HG03039 (cell line): ENCODE measurements around the gene RCBTB2.

Experiments
- ATAC-seq: cut with Tn5 transposase; IDR thresholded peaks from one replicate; pipeline ENCODE4 v1.9.1; 2021; ENCODE audit warnings: mild to moderate bottlenecking, moderate library complexity; ENCODE audit not compliant: unreplicated experiment

The RCBTB2 gene

DNA sequence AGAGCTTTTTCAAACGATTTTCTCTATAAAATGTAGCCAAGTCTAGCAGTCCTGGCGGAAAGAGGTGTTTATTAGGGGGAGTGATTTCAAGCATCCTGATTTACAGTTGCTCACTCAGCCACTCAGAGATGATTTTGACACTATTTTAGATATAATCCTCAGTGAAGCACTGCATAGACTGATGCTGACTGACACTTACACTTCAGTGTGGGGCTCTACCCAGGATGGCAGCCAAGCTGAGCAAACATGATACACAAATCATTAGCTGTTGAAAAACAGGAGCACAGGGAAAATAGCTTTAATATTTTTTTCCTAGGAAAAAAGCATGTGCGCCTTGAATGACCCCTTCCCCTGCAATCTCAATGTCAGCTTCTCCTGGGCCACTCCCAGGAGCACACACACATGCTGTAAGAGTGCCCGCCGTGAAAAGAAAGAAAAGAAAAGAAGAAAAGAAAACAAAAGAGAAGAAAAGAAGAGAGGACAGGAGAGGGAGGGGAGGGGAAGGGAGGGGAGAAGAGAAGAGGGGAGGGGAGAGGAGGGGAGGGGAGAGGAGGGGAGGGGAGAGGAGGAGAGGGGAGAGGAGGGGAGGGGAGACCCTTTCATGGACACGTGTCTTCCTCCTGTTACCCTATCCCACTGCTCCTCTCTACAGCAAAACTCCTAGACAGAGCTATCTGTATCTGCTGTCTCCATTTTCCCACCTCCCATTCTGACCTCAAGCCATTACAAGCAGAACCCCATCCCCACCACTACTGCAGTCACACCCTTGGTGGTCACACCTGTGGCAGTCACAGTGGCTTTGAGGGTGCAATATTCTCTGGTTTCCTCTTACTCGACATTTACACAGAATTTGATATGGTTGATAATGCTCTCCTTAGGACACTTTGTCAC lies 36.4 kb downstream of the RCBTB2 start:
- ATAC-seq: no peak

DNA sequence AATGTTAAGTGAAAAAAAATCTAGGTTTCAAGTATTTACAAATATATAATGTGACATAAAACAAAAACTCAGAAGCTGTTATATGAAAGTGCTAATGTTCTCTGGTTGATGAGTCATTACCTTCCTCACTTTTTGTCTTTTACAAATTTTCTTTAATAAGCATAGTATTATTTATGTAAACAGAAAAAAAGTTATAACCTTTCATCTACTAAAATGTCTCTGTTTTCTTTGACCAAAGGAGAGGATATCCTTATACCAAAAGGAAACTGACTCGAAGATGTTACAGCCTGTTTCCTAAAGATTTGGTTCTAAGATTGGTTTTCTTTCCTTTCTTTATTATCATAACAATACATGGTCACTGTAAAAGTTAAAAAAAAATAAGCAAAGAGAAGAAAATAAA lies 38.0 kb downstream of the RCBTB2 start:
- no peak for ATAC-seq

DNA sequence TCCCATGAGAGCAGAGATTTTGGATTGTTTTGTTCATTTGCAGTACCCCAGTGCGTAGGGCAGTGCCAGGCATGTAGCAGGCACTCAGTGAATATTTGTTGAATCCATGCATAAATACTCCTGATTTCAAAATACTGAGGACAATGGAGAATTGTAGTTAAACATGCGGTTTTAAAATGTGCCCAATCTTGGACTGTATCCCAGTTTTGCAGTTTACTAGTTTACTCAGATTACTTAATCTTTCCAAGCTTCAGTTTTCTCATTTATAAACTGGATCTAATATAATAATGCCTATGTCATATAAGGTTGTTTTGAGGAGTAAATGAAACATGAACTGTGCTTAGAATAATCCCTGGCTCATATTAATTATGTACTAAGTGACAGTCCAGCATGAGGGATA lies 39.0 kb downstream of the RCBTB2 start:
- no peak for ATAC-seq

DNA sequence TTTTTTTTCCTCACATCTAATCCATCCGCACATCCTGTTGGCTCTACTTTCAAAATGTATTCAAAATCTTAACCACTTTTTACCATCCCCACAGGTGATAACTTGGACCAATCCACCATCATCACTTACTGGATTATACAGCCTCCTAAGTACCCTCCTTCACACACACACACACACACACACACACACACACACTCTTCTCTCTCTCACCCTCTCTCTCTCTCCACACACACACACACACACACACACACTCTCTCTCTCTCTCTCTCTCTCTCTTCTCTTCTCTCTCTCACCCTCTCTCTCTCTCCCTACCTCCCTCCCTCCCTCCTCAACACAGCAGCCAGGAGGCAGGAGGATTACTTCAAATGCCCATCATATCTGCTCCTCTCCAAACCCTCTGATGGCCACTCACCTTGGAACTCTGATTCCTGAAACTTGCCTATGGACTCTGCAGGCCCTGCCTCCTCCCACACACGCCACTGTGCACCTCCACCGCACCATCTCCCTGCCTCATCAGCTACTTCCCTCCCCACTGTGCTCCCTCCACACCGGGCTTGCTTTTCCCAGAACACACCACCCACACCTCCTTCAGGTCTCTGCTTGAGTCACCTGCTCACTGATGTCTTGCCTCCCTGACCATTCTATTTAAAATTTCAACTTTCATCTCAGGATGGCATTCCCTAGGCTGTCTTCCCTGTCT lies 39.7 kb downstream of the RCBTB2 start:
- ATAC-seq: no peak

DNA sequence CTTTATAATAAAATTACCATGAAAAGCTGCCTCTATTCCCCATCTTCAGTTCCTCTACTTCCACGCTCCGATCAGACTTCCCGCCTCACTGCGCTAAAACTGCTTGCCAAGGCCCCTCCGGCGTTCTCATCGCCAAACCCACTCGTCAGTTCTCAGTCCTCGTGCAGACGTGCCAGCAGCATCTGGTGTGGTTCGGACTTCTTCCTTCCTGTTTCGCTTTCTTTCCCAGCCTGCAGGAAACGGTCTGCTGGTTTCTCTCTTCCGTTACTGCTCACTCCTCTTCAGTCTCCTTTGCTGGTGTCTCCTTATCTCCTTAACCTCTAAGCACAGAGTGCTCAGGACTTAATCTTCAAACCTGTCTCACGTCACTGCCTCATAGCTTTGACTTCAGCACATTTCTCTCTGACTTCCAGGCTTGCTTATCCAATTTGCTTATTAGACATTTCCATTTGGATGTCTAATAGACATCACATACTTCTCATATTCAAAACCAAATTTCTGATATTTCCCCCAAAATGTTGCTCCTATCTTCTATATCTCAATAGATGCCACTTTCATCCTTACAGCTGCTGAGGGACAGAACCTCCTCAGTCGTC lies 40.3 kb downstream of the RCBTB2 start:
- peak; percentile 75 for ATAC-seq

DNA sequence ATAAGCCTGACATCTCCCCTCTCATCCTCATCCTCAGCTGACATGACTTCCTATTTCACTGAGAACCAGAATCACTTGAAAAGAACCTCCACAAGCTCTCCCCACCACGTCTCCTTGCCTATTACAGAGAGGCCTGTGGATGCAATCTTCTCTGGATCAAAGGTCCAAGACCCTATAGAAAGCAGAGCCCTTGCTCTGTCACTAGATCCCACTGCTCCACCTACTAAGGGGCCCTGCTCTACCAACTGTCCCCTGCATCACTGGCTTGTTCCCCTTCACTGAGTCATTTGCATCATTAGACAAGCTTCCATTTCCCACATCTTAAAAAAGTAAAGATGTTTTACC lies 40.8 kb downstream of the RCBTB2 start:
- peak; percentile 50 for ATAC-seq

DNA sequence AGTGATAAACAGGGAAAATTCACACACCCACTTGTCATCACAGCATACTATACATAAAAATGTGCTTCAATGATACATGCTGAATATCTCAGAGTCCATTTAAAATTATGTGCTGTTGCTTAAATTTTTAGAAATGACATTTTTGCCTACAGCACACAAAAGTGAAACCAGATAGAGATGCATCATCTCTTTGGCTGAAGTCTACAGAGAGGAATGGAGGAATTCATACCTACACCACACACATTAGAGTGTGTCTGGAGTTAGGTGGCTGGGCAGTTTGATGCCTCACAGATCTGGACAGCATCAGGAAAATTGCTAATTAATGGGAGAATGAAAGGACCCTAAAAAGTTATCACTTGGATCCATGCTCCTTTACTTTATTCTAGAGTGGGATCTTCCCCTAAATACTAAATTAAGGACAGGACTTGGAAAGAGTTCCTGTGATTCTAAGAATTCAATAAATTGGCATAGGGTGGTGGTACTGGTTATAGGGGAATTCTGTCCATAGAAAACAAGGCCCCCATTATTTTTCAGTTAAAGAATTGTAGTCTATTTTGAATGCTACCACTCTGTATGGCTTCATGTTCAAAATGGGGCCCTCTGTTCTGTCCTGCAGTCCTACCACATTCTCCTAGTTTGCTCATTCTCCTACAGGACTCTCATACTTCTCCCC lies 41.3 kb downstream of the RCBTB2 start:
- ATAC-seq: no peak

DNA sequence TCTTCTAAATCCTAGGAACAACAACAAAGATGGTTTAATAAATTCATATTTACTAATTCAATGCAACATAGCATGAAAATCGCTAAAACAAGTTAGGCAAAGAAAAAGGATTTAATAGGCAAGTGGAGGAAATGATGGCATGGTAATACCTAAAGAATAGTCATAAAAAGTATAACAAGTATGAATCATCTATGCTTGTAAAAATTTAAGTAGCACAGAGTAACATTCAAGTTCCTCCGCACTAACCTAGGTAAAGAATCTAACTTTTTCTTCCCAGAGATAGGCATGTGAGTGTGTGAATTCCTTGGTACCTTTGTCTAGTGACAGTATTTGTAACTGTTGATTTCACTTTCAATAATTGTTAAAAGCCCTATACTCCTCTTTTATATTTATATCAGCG lies 42.6 kb downstream of the RCBTB2 start:
- no peak for ATAC-seq

DNA sequence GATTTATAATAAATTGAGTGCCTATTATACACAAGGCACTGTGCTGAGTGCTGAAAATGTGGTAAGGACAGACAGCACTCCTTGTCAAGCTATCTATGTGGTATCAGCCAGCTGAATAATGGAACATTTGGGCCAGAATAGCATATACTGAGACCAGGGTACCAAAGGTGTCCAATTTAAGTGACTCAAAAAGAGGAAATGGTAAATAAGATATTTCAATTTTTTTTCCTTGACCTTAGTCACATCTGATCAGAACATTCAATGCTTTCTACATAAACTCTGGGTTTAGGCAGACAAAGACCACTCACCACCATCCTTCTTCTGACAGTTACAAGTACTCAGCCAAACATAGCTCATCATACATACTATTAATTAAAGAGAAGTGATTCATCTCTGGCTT lies 43.2 kb downstream of the RCBTB2 start:
- no peak for ATAC-seq

DNA sequence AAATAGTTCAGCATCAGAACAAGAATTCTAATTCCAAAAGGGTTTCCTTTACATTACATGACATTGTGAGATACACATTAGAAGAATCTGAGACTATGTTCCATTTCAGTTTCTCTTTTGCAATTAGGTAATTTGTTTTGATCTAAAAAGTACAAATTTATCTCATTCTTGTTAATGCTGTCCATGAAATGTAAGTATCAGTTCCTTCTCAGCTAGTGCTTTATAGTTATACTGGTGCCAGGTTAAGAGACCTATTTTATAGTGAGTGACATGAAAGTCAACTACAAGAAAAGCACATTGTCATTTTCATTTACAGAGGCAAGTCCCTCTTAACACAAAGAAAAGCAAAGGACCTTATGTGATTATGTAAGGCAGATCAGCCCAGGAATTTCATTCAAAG lies 43.9 kb downstream of the RCBTB2 start:
- ATAC-seq: no peak

DNA sequence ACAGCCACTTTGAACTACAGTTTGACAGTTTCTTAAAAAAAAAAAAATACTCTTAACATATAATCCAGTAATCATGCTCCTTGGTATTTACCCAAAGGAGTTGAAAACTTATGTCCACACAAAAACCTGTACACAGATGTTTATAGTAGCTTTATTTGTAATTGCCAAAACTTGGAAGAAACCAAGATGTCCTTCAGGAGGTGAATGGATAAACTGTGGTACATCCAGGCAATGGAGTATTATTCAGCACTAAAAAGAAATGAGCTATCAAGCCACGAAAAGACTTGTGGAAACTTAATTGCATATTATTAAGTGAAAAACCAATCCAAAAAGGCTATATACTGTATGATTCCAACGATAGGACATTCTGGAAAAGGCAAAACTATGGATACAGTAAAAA lies 44.9 kb downstream of the RCBTB2 start:
- ATAC-seq: no peak

DNA sequence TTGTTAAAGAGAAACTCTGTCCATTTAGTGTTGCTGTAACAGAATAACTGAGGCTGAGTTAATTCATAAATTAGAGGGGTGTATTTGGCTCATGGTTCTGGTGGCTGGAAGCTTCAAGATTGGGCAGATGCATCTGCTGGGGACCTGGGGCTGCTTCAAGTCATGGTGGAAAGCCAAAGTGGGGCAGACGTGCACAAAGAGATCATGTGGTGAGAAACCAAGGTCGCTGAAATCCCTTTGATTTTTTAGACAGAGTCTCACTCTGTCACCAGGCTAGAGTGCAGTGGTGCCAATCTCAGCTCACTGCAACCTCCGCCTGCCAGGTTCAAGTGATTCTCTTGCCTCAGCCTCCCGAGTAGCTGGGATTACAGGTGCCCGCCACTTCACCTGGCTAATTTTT lies 46.0 kb downstream of the RCBTB2 start:
- ATAC-seq: no peak

DNA sequence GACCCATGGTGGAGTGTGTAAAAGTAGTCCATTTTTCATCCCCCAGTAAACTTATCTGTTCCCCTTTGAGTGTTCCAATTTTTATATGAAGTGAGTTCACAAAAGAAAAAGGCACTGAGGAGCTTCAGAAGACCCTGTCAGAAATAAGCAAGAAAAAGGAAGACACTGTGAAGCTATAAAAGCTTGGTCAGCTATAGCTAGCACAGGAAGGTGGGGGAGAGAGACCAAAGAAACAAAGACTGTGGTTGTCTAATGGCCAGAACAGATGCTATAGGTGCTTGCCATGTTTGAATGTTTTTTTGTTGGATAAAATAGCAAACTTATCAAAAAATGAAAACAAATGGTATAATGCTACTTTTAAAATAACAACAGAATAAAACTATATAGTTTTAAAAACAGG lies 46.5 kb downstream of the RCBTB2 start:
- ATAC-seq: no peak

DNA sequence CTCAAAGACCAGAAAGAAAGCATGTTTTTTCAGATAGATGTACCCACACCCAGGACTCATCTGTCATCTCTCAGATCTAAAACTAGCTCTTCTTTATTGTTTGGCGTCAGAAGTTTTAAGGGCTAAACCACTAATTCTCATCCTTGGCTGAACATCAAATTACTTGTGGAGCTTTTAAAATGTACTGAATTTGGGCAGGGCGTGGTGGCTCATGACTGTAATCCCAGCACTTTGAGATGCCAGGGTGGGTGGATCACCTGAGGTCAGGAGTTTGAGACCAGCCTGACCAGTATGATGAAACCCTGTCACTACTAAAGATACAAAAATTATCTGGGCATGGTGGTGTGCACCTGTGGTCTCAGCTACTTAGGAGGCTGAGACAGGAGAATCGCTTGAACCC lies 47.4 kb downstream of the RCBTB2 start:
- no peak for ATAC-seq

DNA sequence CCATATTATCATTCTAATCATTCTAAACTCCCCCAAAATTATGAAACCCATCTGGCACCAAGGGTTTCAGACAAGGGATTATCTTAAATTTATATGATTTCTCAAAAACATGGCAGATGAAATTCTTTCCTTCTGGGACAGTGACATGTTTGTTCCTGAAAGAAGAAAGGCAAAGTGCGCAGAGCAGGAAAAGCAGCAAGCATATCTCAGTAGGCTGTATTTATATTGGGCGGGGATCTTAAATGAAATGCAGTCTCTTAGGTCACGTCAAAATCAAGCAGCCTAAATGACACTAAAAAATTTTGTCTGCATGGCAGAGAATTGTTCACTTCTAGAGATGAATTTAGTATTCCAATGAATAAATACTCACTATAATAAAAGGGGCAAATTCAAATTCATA lies 49.3 kb downstream of the RCBTB2 start:
- no peak for ATAC-seq

DNA sequence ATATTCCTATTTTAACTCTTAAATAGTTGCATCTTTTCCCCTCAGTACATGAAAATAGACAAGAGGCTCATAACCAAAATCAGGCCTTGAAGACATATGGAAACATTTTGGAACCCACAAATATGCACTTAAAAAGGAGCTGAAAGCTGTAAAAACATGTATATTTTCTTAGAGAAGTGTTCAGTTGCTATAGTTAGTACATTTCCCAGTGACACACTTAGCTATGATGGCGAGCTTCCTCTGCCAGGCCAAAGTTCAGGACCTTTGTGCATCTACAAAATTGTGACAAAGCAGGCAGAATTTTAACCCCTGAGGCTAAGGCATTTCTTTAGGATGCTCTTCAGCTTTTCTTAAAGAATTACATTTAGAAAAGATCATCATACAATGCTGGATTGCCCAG lies 54.5 kb downstream of the RCBTB2 start:
- no peak for ATAC-seq

DNA sequence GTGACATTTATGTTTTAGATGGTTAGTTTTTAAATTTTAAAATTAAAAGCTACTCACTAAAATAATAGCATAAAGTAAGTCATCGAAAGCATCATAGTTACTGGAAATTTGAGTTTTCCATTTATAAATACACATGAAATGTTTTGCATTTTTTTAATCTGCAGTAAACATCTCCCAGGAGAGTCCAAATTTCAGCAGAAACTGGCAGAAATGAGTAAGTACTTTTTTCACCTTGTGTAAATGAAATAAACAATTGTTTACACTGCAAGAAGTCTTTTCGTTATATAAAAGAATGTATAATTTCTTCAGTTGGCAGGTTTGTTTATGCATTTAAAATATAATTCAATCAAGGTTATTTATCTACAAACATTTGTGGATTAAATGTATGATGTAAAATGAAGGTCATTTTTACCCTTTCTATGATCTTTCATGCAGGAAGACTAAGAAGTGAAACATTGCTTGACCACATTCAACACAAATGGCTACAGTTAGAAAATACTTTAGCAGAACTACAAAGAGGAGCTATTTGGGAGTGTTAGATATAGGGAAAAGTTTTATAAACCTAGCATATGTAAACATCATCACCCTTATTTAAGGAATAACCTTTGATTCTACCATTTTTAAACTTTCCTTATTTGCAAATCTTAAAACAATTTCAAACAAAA lies 55.6 kb downstream of the RCBTB2 start:
- no peak for ATAC-seq

DNA sequence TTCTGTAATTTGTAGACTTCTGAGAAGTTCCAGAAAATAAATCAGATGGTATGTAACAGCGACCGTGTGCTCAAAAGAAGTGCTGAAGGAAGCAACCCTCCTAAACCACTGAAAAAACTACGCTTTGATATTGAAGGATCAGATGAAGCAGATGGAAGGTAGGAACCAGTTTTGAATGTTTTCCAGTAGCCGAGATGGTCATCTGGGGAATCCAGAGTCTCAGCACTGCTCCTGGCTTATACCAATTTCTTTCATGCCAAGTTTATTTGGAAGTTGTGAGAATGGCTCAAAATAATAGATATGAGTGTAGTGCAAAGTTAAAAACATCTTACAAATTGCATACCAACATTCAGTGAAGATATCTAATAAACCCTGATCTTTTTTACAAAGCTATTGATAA lies 56.2 kb downstream of the RCBTB2 start:
- ATAC-seq: no peak

DNA sequence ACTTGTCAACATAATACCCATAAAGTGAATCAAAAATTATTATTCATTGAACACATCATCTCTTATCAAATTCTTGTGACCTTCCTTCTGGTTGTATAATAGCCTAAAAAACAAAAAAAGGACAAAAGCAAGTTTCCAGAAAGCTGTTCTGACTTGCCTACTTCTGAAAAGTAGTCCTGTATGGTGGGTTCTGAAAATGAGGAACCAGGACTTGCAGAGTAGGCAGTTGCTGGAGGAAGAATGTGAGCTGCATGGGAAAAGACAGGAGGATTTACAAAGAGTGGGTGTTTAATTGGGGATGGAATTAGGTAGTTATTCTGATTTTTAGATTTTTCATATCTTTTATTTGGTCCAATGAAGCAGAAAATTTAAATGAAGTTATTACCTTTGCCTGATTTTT lies 56.7 kb downstream of the RCBTB2 start:
- no peak for ATAC-seq

DNA sequence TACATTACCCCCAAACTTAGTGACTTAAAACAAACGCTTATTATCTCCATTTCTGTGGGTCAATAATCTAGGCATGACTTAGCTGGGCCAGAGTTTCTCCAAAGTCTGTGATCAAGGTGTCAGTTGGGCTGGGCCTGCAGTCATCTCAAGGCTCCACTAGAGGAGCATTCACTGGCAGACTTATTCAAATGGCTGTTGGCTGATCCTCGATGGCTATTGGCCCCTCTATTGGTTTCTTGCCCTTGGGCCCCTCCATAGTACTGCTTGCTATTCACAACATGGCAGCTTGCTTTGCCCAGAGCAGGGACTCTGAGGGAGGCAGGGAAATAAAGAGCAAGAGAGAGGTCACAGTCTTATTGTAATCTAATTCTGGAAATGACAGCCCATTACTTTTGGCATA lies 57.6 kb downstream of the RCBTB2 start:
- ATAC-seq: no peak

DNA sequence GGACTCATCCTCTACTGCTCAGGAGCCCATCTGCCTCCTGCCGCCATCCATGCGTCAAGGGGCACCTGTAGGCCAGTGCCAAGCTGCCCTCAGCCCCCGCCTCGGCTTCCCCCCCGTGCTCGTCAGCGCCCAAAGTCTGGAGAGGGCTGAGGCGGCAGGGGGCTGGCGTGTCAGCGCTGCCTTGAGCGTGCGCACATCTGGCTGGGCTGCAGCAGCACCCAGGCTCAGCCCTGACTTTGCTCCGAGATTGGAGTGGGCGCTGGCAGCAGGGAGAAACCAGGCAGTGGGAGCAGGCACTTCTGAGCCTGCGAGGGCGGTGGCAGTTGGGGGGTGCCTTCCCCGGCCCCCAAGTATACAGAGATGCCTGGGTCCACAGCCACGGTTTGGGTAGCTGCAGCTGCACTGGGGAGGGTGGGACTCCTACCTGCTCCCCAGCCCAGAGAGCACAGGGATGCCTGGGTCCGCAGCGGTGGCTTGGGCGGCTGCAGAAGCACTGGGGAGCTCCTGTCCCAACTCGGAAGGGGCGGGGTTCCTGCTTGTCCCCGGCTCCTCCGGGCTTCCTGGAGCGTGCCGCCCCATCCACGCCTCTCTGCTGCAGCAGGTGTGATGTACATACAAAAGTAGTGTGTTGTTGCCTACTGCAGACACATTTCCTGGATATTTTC lies 75.2 kb downstream of the RCBTB2 start:
- no peak for ATAC-seq
